Uterus (tissue), 4 donors: ENCODE results near the gene GABRB3. TPM values are rescaled to one million over a fixed set of nuclear protein-coding genes. Genes with fewer than 3 reads are reported as not detected.

Experiments used
- DNase-seq, 2 donors: peaks; one replicate each; pipeline ENCODE4 v3.0.0-alpha.2; 2019 to 2020
- H3K27ac ChIP-seq, 2 donors: fragments of 200-600 bp; sonication (generic); 1 replicate in 1 of 2; 2 replicates in 1 of 2; pipeline ENCODE4 v1.5.1; 2016 to 2018
- H3K27me3 ChIP-seq, 2 donors: fragments of 200-600 bp; sonication (generic); one replicate each; pipeline ENCODE4 v1.5.1; 2018 to 2019; ENCODE audit warnings: control low read depth in 1 of 2
- H3K36me3 ChIP-seq, 2 donors: fragments of 200-600 bp; sonication (generic); one replicate each; pipeline ENCODE4 v1.5.1; 2019; ENCODE audit warnings: control low read depth in 1 of 2
- H3K4me1 ChIP-seq, 2 donors: fragments of 200-600 bp; sonication (generic); one replicate each; pipeline ENCODE4 v1.5.1; 2018 to 2019; ENCODE audit warnings: control low read depth in 1 of 2
- H3K4me3 ChIP-seq, 2 donors: fragments of 200-600 bp; sonication (generic); 1 replicate in 1 of 2; 2 replicates in 1 of 2; pipeline ENCODE4 v1.5.1; 2018 to 2019; ENCODE audit warnings: mild to moderate bottlenecking in 1 of 2
- H3K9me3 ChIP-seq, 2 donors: fragments of 200-600 bp; sonication (generic); one replicate each; pipeline ENCODE4 v1.5.1; 2019; ENCODE audit warnings: control low read depth in 1 of 2
- POLR2A ChIP-seq, 2 donors: fragments of 450-650 bp; IDR thresholded peaks; one replicate each; pipeline ENCODE4 v1.6.1; 2016; ENCODE audit warnings: antibody characterized with exemption in 2 of 2, mild to moderate bottlenecking in 1 of 2, moderate library complexity in 1 of 2
- intact Hi-C: fragments of 100-400 bp; cut with DNase I; formaldehyde crosslinking; loops from one replicate; pipeline ENCODE4 v1.15.1; 2023; ENCODE audit warnings: low total_unique reads
- total RNA-seq, 4 donors: library from RNA; depleted of rRNA in 3 of 4; stranded (reverse); fragments of >200 nt in 3 of 4; gene quantifications; one replicate each; pipeline versions ENCODE4 v1.1.0 to v1.2.4, GENCODE V29; 2014 to 2023
- TF ChIP-seq, protein P1 (sequence below), 4 experiments: fragments of 200-600 bp in 2 of 4; fragments of 450-650 bp in 2 of 4; sonication (generic) in 2 of 4; IDR thresholded peaks; one replicate each; pipeline ENCODE4 v1.5.1; 2016 to 2019; ENCODE audit warnings: antibody characterized with exemption in 4 of 4, mild to moderate bottlenecking in 2 of 4, moderate library complexity in 1 of 4
- donor health status: DM: yes; HTN: yes; CAD: no.

Gene GABRB3
- total RNA-seq, 4 donors from 2014 or later, result 1.7 to 6.2 (median 1.8) TPM; not detected in 1

DNA sequence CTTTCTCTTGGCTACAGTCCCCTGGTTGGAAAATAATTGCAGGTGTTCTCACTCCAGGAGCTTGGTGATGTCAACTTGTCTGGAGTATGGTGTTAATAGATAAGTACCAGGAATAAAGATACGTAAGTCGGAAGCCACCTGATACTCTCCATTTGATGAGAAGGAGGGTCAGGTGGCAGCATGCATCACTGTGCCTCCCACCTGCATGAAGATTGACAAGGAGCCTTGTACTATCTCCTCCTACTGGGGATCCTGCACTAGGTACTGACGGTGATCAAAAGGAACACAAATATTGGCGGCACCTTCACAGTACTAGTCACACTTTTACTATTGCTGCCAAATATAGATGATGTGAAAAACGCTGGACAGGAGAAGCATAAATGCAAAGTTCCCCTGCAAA lies 32.6 kb upstream of the GABRB3 start:
- TF ChIP-seq, protein P1, sequence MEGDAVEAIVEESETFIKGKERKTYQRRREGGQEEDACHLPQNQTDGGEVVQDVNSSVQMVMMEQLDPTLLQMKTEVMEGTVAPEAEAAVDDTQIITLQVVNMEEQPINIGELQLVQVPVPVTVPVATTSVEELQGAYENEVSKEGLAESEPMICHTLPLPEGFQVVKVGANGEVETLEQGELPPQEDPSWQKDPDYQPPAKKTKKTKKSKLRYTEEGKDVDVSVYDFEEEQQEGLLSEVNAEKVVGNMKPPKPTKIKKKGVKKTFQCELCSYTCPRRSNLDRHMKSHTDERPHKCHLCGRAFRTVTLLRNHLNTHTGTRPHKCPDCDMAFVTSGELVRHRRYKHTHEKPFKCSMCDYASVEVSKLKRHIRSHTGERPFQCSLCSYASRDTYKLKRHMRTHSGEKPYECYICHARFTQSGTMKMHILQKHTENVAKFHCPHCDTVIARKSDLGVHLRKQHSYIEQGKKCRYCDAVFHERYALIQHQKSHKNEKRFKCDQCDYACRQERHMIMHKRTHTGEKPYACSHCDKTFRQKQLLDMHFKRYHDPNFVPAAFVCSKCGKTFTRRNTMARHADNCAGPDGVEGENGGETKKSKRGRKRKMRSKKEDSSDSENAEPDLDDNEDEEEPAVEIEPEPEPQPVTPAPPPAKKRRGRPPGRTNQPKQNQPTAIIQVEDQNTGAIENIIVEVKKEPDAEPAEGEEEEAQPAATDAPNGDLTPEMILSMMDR (IDR thresholded peaks at IDR 0.05), result no peak
- TF ChIP-seq POLR2A (IDR thresholded peaks at IDR 0.05), result no peak
- intact Hi-C loops, result no loop called here
- no peaks in the 10 kb centered on the region for H3K36me3 ChIP-seq
- H3K4me1 ChIP-seq, result no peaks in the 10 kb centered on the region
- H3K27ac ChIP-seq, result no peak overlapping the region
- no peak overlapping the region for H3K4me3 ChIP-seq
- no peak for DNase-seq
- no peaks in the 10 kb centered on the region for H3K9me3 ChIP-seq
- H3K27me3 ChIP-seq, result no peaks in the 10 kb centered on the region

DNA sequence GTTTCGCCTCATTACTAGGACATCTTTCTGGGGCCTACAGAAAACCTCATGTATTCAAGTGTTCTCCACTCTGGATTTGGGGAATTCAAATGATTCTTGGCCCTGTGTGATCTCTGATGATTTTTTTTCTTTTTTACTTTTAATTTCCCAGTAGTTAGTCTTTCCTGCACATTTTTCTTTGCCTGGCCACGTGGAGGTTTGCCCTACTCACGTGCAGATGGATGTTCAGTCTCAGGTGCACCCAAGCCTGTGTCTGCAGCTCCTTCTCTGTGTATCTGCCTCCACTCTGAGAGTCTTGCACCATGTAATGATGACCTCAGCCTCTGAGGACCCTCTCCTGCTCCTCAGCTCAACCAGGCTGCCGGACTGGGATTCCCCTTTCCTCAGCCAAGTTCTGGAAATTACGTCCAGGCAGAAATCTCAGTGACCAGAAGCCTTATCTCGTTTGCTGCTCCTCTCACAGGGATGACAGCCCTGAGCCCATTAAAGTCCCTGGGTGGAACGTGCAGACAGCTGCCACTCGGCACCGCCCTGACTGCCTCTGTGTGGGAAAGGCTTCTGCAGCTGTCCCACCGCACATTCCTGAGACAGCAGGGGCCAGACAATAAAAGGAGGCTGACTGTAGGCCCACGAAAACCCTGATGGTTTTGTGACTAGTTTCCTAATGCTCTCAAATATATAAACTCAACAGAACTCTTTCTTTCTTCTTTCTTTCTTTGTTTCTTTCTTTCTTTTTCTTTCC lies 31.4 kb upstream of the GABRB3 start:
- Histone ChIP-seq H3K9me3 (no peaks in the 10 kb centered on the region), H3K27me3 (no peaks in the 10 kb centered on the region), H3K4me3 (no peak overlapping the region), H3K4me1 (no peaks in the 10 kb centered on the region), H3K27ac (no peak overlapping the region), H3K36me3 (no peaks in the 10 kb centered on the region)
- intact Hi-C loops, result no loop called here
- TF ChIP-seq, protein P1 (IDR thresholded peaks at IDR 0.05), result no peak
- no peak for TF ChIP-seq POLR2A (IDR thresholded peaks at IDR 0.05)
- DNase-seq, result no peak

DNA sequence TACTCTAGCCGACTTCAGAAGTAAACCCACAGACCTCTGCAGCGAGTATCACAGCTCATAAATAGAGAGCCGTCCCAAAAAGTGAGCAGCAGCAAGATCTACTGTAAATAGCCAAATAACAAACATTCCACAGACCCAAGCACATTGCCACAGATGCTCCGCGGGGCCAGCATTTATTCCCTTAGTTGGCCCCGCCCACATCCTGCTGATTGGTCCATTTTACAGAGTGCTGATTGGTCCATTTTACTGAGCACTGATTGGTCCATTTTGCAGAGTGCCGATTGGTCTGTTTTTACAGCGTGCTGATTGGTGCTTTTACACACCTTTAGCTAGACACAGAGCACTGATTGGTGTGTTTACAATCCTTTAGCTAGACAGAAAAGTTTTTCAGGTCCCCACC lies 17.3 kb upstream of the GABRB3 start:
- H3K4me1 ChIP-seq, result no peaks in the 10 kb centered on the region
- H3K27ac ChIP-seq, result no peak overlapping the region
- no peaks in the 10 kb centered on the region for H3K9me3 ChIP-seq
- TF ChIP-seq POLR2A (IDR thresholded peaks at IDR 0.05), result no peak
- TF ChIP-seq, protein P1 (IDR thresholded peaks at IDR 0.05), result no peak
- H3K27me3 ChIP-seq, result no peaks in the 10 kb centered on the region
- H3K36me3 ChIP-seq, result no peaks in the 10 kb centered on the region
- no peak overlapping the region for H3K4me3 ChIP-seq
- intact Hi-C loops, result no loop called here
- no peak for DNase-seq

DNA sequence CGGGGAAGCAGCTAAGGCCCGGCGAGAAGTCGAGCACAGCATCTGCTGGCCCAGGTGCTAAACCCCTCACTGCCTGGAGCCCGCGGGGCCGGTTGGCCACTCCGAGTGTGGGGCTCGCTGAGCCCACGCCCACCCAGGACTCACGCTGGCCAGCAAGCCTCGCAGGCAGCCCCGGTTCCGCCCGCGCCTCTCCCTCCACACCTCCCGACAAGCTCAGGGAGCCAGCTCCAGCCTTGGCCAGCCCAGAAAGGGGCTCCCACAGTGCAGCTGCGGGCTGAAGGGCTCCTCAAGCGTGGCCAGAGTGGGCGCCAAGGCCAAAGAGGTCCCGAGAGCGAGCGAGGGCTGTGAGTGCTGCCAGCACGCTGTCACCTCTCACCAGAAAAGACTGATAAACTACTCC lies 8.9 kb upstream of the GABRB3 start:
- Histone ChIP-seq H3K27me3 (no peaks in the 10 kb centered on the region), H3K9me3 (no peaks in the 10 kb centered on the region), H3K27ac (no peak overlapping the region), H3K36me3 (no peaks in the 10 kb centered on the region), H3K4me3 (no peak overlapping the region), H3K4me1 (no peaks in the 10 kb centered on the region)
- no peak for TF ChIP-seq POLR2A (IDR thresholded peaks at IDR 0.05)
- TF ChIP-seq, protein P1 (IDR thresholded peaks at IDR 0.05), result no peak
- no peak for DNase-seq
- intact Hi-C loops, result no loop called here

DNA sequence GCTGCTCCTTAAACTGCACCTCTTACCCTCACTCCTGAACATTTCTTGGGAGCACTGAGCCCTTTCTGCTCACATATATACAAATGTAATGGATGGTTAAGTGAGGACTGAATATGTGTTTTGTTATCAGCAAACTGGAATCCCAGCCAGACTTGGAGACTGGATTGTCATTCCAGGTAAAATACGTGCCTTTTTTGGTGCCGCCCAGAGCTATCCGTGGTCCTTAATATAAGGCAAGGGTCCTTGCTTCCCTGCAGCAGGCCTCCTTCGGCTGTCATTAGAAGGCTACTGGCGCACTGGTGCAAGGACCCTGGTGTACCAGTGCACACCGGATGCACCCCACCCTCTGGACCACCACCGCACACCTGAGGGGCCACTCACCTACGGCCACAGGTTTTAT lies 1.1 kb upstream of the GABRB3 start:
- peaks cover 0 to 7% of the 10 kb centered on the region in 2 donors for H3K27me3 ChIP-seq
- no peaks in the 10 kb centered on the region for H3K9me3 ChIP-seq
- H3K4me3 ChIP-seq, result no peak overlapping the region
- DNase-seq, result no peak
- intact Hi-C loops, result no loop called here
- TF ChIP-seq, protein P1 (IDR thresholded peaks at IDR 0.05), result no peak
- TF ChIP-seq POLR2A (IDR thresholded peaks at IDR 0.05), result no peak
- peaks cover 0 to 7% of the 10 kb centered on the region in 2 donors for H3K4me1 ChIP-seq
- no peak overlapping the region for H3K27ac ChIP-seq
- no peaks in the 10 kb centered on the region for H3K36me3 ChIP-seq
